ENCODE measurements around the gene HDLBP. TPM values are rescaled to one million over a fixed set of nuclear protein-coding genes. Genes with fewer than 3 reads are reported as not detected.

Gene HDLBP
- total RNA-seq, 2 experiments from 2014 or later: 170 to 176 TPM

DNA sequence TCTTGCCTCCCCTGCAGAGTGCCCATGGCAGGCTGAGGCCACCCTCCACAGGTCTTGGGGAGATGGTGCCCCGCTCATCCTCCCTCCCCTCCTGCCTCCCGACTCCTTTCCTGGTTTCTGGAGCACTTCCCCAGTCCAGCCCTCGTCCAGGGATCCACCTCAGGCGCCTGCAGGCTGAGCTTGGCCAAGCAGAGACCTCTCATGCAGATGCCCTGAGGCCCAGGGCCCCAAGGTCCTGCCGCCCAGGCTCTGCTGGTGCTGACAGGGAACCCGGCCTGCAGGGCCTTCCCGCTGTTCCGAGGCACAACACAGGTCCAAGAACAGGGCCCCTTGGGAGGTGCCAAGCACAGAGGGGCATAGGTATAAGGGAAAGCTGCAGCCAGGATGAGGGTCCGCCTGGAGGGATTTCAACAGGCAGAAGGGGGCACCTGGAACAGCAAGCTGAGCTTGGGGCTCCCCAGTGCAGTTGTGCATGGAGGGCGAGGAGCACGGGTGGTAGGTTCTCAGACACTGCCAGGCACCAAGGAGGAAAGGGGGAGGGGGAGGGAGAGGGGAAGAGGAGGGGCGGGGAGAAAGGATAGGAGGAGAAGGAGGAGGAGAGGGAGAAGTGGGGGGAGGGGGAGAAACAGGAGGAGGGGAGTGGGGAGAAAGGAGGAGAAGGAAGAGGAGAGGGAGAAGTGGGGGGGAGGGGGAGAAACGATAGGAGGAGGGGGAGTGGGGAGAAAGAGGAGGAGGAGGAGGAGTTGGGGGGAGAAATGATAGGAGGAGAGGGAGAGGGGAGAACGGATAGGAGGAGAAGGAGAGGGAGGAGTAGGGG is 128.2 kb downstream of the HDLBP start:
- CTCF ChIA-PET (ENCODE audit: unreplicated experiment): interaction anchor here (0.6 kb wide), 1 partner anchor 49 kb away, joined by 12 read pairs; no protein-coding TSS in a partner anchor
- Histone ChIP-seq H3K79me2 (ENCODE audit: insufficient read depth, low read depth, low read length) (no peaks in the 10 kb centered on the region), H2AFZ (ENCODE audit: low read length) (no peak overlapping the region), H3K27ac (ENCODE audit: low read depth, low read length, poor library complexity, severe bottlenecking) (no peak overlapping the region), H3K4me3 (ENCODE audit: low read depth, low read length, poor library complexity, severe bottlenecking) (no peak overlapping the region), H3K36me3 (ENCODE audit: insufficient read depth, low read length) (no peaks in the 10 kb centered on the region), H3K9me2 (ENCODE audit: insufficient read depth, low read length) (no peaks in the 10 kb centered on the region), H3K4me2 (ENCODE audit: low read length) (no peak overlapping the region), H3K9me3 (ENCODE audit: low read length) (no peaks in the 10 kb centered on the region), H4K20me1 (ENCODE audit: insufficient read depth, low read length) (no peaks in the 10 kb centered on the region), H3K4me1 (ENCODE audit: insufficient read depth, low read length, poor library complexity, severe bottlenecking) (peaks cover 13% of the 10 kb centered on the region)
- intact Hi-C loops (cut with micrococcal nuclease; ENCODE audit: unreplicated experiment): no loop called here
- BruUV-seq (replicated peaks): no TSS peak
- no peak for DNase-seq (ENCODE audit: low spot score)
- POLR2A ChIA-PET: no interaction called here
- no peak for TF ChIP-seq EZH2phosphoT487 (IDR thresholded peaks at IDR 0.05; ENCODE audit: borderline replicate concordance, low read depth, low read length)
- TF ChIP-seq, protein P1, sequence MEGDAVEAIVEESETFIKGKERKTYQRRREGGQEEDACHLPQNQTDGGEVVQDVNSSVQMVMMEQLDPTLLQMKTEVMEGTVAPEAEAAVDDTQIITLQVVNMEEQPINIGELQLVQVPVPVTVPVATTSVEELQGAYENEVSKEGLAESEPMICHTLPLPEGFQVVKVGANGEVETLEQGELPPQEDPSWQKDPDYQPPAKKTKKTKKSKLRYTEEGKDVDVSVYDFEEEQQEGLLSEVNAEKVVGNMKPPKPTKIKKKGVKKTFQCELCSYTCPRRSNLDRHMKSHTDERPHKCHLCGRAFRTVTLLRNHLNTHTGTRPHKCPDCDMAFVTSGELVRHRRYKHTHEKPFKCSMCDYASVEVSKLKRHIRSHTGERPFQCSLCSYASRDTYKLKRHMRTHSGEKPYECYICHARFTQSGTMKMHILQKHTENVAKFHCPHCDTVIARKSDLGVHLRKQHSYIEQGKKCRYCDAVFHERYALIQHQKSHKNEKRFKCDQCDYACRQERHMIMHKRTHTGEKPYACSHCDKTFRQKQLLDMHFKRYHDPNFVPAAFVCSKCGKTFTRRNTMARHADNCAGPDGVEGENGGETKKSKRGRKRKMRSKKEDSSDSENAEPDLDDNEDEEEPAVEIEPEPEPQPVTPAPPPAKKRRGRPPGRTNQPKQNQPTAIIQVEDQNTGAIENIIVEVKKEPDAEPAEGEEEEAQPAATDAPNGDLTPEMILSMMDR (conservative IDR thresholded peaks at IDR 0.05; ENCODE audit: low read length): no peak

- TF ChIP-seq EZH2phosphoT487 (IDR thresholded peaks at IDR 0.05; ENCODE audit: borderline replicate concordance, low read depth, low read length): no peak
- TF ChIP-seq, protein P1 (conservative IDR thresholded peaks at IDR 0.05; ENCODE audit: low read length): no peak
These were observed 129.5 kb downstream of the HDLBP start for GRCh38 chr2:241185961-241186360.

DNA sequence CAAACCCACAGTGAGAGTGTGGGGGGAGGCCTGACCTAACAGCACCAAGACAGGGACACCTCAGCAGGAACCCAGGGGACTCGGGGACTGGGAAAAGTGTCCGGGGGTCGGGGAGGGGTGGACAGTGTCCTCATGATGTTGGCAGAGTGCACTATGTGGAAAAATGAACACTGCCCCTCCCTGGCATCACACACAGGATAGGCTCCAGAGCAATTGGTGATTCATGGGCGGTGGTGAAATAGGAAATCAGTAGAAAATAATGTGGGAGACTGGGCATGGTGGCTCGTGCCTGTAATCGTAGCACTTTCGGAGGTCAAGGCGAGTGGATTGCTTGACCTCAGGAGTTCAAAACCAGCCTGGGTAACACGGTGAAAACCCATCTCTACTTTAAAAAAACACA is 130.6 kb downstream of the HDLBP start:
- H2AFZ ChIP-seq (ENCODE audit: low read length): no peak overlapping the region
- ChIA-PET CTCF (ENCODE audit: unreplicated experiment) (no interaction called here), POLR2A (no interaction called here)
- H3K4me3 ChIP-seq (ENCODE audit: low read depth, low read length, poor library complexity, severe bottlenecking): no peak overlapping the region
- intact Hi-C loops (cut with micrococcal nuclease; ENCODE audit: unreplicated experiment): no loop called here
- peaks cover 13% of the 10 kb centered on the region for H3K4me1 ChIP-seq (ENCODE audit: insufficient read depth, low read length, poor library complexity, severe bottlenecking)
- H3K36me3 ChIP-seq (ENCODE audit: insufficient read depth, low read length): no peaks in the 10 kb centered on the region
- no peak for TF ChIP-seq EZH2phosphoT487 (IDR thresholded peaks at IDR 0.05; ENCODE audit: borderline replicate concordance, low read depth, low read length)
- TF ChIP-seq, protein P1 (conservative IDR thresholded peaks at IDR 0.05; ENCODE audit: low read length): no peak
- no peak for DNase-seq (ENCODE audit: low spot score)
- no peaks in the 10 kb centered on the region for H3K9me2 ChIP-seq (ENCODE audit: insufficient read depth, low read length)
- no peak overlapping the region for H3K4me2 ChIP-seq (ENCODE audit: low read length)
- H3K79me2 ChIP-seq (ENCODE audit: insufficient read depth, low read depth, low read length): no peaks in the 10 kb centered on the region
- no peaks in the 10 kb centered on the region for H4K20me1 ChIP-seq (ENCODE audit: insufficient read depth, low read length)
- H3K27ac ChIP-seq (ENCODE audit: low read depth, low read length, poor library complexity, severe bottlenecking): no peak overlapping the region
- no peaks in the 10 kb centered on the region for H3K9me3 ChIP-seq (ENCODE audit: low read length)
- BruUV-seq (replicated peaks): no TSS peak

More at GRCh38 chr2:241185961-241186360, 129.5 kb downstream of the HDLBP start:
- Histone ChIP-seq H3K9me3 (ENCODE audit: low read length) (no peaks in the 10 kb centered on the region), H3K4me2 (ENCODE audit: low read length) (no peak overlapping the region), H3K36me3 (ENCODE audit: insufficient read depth, low read length) (no peaks in the 10 kb centered on the region), H2AFZ (ENCODE audit: low read length) (no peak overlapping the region), H4K20me1 (ENCODE audit: insufficient read depth, low read length) (no peaks in the 10 kb centered on the region), H3K4me1 (ENCODE audit: insufficient read depth, low read length, poor library complexity, severe bottlenecking) (peaks cover 13% of the 10 kb centered on the region), H3K9me2 (ENCODE audit: insufficient read depth, low read length) (no peaks in the 10 kb centered on the region), H3K27ac (ENCODE audit: low read depth, low read length, poor library complexity, severe bottlenecking) (no peak overlapping the region), H3K79me2 (ENCODE audit: insufficient read depth, low read depth, low read length) (no peaks in the 10 kb centered on the region), H3K4me3 (ENCODE audit: low read depth, low read length, poor library complexity, severe bottlenecking) (no peak overlapping the region)
- BruUV-seq (replicated peaks): no TSS peak
- POLR2A ChIA-PET: no interaction called here
- intact Hi-C loops (cut with micrococcal nuclease; ENCODE audit: unreplicated experiment): no loop called here
- no peak for DNase-seq (ENCODE audit: low spot score)
- CTCF ChIA-PET (ENCODE audit: unreplicated experiment): no interaction called here
